LoVo (cell line): ENCODE measurements around the gene FANK1.
"Not testable (repeated sequence)": the region's sequence is repeated elsewhere in the genome, so short reads cannot be mapped to it uniquely, and the experiment has no call there.

Experiments
- DNase-seq: peaks from one replicate; pipeline ENCODE4 v3.0.0-alpha.2; 2016; ENCODE audit warnings: low spot score

Gene FANK1

DNA sequence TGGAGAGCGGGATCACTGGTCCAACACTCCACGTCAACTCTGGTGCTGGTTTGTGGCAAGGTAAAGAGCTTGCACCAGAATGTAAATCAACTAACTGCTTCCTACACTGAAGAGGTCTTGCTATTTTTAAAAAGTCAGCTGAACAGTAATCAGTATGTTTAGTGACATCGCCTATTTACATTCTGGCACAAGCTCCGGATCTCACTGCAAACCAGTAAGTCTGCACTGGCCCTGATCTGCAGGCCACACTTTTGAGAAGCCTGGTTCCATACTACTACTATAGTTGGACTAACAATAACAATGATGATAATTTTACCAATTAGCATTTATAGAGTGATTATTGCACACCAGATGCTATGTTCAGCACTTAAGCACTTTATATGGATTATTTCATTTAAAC, 6.9 kb upstream of the FANK1 start:
- DNase-seq = not testable (repeated sequence)

DNA sequence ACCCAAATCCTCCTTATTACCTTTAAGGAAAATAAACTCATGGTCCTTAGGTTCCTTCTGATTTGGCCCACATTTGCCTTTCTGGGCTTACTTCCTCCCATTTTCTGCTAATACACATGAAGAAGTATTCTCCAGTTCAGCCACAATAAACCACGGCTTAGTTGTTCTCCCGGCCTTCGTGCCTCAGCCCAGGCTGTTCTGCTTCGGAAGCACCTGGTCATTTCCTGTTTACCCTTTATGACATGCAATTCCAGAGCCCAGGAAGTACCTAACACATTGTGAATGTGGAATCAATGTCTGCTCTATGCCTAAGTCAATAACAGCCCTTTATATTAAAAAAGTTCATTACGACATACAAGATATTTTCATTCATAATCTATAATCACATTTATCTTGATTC, 4.0 kb upstream of the FANK1 start:
- not testable (repeated sequence) for DNase-seq

DNA sequence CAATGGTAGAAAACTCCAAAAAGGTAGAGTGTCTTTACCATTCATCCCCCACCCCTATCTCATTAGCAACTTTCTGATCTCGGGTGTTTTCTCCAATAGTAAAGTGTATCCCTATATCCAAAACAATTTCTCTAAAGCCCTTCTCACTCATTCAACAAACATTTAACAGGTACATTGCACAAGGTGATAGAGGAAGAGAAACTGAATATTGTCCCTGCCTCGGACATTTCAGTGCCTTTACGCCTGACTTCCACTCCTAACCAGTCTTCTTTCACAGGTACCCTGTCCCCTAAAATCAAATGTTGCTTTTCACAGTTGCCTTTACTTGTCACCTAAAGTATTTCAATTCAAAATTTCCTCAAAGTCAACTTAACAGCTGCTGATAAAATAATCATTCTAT, 2.2 kb upstream of the FANK1 start:
- DNase-seq = not testable (repeated sequence)

DNA sequence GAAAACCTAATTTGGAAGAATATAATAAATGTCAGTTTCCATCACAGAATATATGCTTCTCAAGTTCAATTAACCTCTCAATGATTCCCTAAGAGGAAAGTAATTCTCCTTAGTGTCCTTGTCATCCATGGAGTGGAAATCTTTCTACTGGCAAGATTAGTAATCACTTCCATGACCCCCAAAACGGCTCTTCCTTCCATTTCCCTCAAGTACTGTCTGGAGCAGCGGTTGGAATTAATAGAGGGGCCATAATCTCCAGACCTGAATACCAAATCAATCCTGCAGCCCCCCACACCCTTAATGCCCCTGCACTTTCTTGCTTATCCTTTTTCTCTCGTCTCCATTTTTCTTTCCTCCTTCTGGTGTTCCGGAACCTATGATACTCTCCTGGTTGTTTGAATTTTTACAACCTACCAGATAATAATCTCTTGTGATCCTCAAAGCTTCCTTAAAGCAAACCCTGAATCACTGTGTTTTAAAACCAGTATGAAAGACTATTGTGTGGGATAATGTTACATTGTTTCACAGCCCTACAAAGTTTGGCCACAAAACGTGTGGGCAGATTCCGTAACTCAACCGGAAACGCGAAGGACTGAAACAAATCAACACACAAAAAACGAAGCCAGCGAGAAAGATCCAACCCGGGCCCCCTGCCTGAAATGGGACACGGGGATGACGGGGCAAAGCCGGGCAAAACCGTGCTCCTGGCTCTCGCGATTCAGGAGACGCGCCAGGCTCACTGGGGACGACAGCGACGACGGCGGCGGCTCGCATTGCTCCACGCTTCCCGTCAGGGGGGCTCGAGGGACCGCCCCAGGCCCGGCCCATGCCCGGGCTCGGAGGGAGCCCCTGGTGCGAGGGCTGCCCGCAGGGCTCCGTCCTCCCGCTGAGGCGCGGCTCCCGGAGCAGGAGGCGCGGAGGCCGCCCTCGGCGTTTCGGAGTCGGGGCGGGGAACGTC, 955 bp upstream of the FANK1 start:
- DNase-seq = peak; percentile 52

DNA sequence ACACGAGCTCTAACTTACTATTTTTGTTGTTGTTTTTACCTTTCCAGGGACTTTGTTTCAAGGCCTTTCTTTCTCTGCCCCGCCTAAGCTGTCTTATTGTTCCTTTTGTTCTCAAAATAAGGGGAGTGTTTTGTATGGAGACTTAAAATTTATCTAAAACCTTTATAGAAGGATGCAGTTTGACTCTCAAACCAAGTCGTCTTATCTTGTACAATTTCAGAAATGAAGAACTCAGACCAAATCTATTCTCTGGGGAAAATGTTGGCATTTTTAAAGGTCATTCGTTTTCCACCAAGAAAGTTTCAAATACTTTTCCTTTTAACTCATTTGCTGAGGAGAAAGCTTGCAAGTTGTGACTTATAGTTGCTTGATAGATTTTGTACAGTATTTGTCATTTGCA, 953 bp downstream of the FANK1 start:
- DNase-seq = not testable (repeated sequence)

DNA sequence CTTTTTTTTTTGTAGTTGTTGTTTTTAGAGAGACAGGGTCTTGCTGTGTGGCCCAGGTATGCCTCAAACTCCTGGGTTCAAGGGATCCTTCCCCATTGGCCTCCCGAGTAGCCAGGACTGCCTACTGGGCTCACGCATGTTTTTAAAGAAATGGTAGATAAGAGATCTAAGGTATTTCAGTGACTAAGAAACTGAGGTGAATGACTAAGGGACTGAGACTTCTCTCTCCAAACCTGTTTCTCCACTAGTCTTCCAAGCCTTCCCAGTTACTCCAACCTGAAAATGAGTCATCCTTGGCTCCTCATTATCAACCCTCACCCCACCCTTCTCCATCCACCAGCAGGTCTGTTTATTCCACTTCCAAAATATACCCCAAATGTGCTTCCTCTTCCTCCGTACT, 4.6 kb downstream of the FANK1 start:
- peak; percentile 66 for DNase-seq

DNA sequence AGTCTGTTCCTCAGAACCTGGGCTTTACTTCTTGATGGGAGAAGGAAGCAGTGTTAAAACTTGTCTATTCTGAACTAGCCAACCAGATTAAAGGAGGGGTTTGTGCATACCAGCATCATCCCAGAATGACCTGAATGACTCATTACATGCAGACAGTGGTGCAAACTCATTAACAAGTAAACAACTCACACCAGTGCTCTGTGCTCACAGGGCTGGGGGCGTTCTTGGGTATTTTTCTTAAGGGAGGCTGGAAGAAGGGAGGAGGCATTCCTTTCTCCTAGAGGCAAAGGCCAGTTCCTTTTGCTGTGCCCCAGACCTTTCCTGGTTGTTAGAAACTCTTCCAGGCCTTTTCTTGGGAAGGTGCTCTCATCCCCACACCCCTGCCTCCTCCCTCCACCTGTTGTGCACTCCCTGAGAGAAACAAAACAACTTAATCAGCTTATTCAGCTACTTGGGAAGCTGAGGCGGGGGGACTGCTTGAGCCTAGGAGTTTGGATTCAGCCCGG, 6.8 kb downstream of the FANK1 start:
- not testable (repeated sequence) for DNase-seq

DNA sequence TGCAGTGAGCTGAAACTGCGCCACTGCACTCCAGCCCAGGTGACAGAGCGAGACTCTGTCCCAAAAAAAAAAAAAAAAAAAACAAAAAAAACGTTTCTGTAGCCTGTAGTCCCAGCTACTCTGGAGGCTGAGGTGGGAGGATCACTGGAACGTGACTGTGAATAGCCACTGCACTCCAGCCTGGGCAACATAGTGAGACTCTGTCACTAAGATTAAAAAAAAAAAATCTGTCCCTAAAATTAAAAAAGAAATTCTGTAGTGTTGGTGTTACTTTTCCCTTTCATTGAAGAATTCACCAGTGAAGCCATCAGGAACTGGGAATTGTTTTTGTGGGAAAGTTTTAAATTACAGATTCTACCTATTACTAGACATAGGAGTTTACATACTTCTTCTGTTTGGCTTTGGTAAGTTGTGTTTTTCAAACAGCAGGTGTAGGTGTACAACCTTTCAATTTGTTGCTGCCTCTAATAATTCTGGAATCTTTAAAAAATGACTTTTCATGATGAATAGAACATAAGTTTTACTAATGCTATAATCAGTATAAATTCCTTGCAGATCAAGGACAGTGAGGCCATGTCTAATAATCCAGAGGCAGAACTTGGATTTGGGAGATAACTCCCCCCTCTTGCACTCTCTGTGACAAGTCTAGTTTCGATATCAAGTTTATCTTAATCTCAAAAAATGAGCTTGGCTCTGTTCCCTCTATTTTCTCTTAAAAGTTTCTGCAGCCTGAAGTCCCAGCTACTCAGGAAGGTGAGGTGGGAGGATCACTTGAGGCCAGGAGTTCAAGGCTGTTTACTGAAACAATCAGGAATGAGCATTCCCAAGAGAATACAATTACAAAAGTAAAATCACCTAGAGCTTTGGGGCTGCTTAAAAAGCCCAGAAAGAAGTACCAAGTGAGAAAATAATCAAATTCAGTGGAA, 9.0 kb downstream of the FANK1 start:
- not testable (repeated sequence) for DNase-seq

DNA sequence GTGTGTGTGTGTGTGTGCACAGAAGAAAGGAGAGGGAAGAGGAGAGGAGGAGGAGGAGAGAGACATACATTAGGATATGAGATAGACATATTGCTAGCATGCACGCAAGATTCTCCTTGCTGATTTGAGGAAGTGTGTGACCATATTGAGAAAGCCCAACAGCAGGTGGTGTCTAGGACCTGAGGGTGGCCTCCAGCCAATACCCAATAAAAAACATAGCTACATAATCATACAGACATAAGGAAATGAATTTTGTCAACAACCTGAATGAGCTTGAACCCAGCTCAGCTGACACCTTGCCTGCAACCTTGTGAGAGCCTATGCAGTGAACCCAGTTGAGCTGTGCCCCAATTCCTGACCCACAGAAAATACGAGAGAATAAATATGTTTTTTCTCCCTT, 11.2 kb downstream of the FANK1 start:
- DNase-seq = not testable (repeated sequence)

DNA sequence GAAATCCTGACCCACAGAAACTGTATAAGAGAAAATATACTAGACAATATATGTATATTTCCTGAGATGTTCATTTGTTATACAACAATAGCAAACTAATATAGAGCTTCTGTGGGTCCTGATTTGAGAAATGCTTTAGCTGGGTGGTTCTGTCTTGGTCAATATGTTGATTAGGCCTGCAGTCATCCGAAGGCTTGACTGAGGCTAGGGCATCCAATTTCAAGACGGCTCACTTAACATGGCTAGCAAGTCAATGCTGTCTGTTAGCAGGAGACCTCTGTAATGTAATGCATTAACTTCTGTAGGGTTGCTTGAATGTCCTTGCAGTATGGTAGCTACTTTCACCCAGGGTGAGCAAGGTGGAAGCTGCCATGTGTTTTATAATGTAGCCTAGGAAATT, 12.4 kb downstream of the FANK1 start:
- not testable (repeated sequence) for DNase-seq

DNA sequence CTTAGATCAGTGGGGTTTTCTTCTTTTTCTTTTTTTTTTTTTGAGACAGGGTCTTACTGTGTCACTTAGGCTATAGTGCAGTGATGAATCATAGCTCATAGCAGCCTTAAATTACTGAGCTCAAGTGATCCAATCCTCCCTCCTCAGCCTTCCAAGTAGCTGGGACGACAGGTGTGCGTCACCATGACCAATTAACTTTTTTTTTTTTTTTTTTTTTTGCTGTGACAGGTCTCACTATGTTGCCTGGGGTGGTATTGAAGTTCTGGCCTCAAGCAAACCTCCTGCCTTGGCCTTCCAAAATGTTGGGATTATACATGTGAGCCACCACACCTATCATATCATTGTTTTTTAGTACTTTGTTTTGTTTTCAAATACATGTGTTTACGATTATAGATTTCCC, 13.1 kb downstream of the FANK1 start:
- not testable (repeated sequence) for DNase-seq

DNA sequence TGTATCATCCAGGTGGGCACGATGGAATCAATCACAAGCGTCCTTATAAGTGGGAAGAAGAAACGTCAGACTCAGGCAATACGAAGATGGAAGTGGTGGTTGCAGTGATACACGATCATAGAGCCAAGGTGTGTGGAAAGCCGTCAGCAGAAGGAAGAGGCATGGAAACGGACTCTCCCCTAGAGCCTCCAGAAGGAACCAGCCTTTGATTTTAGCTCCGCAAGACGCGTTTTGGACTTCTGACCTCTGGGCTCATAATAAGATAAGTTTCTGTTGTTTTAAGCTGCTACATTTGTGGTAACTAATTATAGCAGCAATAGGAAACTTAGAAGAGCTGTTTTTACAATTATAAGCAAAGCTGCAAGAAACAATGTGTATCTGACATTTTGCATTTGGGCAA, 14.8 kb downstream of the FANK1 start:
- no peak for DNase-seq

DNA sequence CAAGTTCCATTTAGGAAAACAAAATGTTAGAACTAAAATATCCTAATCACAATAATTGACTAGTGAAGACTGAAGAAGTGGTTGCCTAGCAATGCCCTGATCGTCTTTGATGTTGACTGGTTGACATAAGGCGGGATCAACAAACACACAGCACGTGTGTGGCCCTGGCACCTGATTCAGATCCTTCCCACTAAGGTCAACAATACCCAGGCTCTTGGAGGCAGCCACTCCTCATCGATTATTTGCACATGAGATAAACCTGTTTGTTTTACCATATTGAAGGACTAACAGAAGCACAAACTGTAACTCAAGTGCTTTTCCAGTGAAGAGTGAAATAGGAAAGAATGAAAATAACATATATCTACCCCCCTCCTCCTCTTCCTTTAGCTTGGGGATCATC, 15.6 kb downstream of the FANK1 start:
- DNase-seq = no peak

DNA sequence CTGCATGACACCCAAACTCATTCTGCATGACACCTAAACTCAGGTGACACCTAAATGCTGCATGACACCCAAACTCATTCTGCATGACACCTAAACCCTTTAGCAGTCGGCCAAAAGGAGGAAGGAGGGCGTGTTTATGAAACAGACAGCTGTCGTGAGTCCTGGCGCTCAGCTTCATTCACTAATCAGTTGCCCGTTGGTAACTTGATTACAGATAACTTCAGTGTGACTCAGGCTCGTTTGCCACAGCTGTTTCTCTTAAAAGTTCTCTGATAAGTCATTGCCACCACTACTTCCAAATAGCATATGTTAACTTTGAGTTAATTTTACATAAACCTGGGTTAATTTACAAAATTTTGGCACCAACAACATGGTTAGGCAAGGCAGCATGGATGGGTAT, 16.9 kb downstream of the FANK1 start:
- DNase-seq = not testable (repeated sequence)

DNA sequence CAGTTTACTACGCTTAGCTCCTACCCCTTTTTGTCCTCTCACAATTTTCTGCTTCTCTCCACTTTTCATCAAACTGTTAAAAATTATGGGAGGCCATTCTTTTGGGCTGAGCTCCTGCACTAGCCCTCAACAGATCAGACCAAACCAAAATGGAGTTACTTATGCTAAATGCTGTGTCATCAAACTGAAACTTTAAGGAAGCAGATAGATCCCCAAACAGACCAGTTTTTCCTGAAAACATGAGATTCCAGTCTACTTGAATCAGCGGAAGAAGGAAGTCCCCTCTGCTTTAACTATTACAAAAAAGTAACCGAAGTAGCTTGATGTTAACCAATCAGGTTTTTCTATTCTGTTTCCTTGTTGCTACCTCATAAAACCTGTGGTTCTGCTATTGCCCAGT, 20.6 kb downstream of the FANK1 start:
- no peak for DNase-seq

DNA sequence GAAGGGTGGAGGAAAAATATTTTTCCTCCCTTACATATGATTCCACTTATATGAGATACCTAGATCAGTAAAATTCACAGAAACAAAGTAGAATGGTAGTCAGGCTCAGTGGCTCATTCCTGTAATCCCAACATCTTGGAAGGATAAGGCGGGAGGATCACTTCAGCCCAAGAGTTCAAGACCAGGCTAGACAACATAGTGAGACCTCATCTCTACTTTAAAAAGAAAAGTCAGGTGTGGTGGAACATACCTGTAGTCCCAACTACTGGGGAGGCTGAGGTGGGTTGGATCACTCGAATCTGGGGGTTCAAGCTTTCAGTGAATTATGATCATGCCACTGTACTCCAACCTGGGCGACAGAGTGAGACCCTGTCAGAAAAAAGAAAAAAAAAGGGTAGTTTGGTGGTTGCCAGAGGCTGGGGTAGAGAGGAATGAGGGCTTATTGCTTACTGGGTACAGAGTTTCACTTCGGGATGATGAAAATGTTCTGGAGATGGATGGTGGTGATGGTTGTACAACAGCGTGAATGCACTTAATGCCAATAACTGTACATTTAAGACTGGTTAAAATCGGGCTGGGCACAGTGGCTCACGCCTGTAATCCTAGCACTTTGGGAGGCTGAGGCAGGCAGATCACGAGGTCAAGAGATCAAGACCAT, 21.5 kb downstream of the FANK1 start:
- DNase-seq = not testable (repeated sequence)

DNA sequence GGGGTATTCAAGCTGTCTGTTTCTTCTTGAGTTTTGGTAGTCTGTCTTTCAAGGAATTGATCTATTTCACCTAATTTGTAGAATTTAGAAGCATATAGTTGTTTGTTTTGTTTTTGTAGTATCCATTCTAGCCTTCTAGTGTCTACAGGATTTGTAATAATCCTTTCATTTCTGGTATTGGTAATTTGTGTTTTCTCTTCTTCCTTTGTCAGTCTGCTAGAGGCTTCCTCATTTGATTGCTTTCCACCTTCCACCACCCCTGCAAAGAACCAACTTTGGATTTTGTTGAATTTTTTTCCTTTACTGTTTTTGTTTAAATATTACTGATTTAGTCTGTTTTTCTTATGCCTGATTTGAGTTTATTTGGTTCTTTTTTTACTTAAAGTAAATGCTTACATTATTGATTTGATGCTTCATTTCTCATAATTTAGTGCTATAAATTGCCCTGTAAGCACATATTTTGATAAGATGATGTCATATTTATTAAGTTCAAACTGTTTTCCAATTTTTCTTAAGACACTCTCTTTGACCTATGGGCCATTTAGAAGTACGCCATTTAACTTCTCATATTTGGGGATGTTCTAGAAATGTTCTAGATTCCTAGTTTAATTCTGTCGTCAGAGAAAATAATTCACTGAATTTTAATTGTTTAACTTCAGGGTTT, 25.4 kb downstream of the FANK1 start:
- not testable (repeated sequence) for DNase-seq

DNA sequence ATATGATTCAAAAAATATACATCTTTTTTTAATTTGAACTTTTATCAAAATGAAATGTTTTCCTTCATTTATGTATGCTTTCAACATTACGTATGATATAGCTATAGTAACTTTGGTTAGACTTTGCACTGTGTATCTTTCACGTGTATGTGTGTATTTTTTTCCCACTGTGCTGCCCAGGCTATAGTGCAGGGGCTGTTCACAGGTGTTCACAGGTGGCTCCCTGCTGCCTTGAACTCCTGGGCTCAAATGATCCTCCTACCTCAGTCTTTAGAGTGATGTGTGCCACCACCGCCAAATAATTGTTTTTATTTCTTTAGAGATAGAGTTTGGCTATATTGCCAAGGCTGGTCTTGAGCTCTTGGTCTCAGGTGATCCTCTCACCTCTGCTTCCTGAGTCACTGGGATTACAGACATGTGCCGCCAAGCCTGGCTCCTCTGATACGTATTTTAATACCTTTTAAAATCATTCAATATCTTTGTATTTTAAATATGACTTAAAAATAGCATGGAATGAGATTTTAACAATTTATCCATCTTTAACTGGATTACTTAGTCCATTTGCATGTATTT, 29.0 kb downstream of the FANK1 start:
- no peak for DNase-seq

DNA sequence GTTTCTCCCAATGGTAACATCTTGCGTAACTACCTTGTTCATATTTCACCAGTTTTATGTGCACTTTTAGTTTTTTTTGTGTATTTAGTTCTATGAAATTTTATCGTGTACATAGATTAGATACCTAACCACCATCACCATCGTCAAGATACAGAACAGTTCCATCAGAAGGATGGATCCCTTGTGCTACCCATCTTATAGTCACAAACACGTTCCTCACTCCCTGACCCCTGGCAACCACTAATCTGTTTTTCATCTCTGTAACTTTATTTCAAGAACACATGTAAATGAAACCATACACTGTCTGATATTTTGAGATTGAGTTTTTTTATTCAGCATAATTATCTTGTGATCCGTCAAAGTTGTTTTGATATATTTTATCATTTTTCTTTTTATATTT, 29.9 kb downstream of the FANK1 start:
- no peak for DNase-seq

DNA sequence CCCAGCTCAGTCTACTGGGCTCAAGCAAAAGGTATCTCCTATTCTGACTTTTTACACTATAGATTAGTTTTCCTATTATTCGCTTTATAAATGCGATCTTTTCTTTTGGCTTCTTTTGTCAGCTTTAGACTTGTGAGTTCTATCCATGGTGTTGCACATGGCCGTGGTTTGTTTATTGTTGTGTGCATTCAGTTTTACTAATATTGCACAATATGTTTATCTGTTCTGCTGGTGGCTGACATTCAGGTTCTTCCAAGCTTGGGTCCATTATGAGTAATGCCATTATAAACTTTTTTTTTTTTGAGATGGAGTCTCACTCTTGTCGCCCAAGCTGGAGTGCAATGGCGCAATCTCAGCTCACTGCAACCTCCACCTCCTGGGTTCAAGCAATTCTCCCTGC, 30.9 kb downstream of the FANK1 start:
- not testable (repeated sequence) for DNase-seq
